Measurements from ENCODE around the gene GDI1. TPM values are rescaled to one million over a fixed set of nuclear protein-coding genes. Genes with fewer than 3 reads are reported as not detected.

Gene GDI1
- total and polyA plus RNA-seq, 9 of the 15 experiments (the other 6 are each of a cell fraction or from before 2014, with no cell fraction given): 0.97 to 82.6 (median 37.5) TPM

DNA sequence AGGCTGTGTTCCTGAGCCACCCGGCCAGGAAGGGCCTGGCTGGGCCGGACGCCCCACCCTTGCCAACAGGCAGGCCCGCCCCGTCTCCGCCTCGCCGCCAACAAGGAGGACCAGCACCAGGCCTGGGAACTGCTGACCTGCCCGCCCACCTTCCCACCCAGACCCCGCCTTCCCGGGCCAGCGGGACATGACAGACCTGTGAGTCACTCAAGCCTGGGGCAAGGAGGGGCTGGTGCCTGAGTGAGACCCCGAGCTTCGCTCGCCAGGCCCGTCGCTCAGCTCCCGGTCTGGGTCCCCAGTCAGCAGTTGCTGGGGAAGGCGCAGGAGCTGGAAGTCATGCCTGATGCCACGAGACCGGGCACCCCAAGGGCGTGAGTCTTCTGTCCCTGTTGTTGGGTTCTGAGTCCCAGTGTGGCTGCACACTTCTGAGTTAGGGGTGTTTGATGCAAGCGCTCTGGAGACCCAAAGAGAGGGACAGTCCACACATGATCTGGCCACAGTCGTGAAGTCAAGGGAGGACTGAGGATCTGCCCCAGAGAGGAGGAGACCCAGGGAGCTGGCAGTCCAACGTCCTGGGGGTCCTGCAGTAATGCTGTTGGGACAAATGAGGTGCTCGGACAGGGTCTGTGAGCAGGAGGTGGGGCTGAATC is 27.6 kb upstream of the GDI1 start, which contains the start of gene DNASE1L1 (continued):
- TF ChIP-seq GABPA (tag; conservative IDR thresholded peaks at IDR 0.05; ENCODE audit: low read depth) (peak; percentile 31; the same call in 1 of the 2 replicates), FOXA1 (IDR thresholded peaks at IDR 0.05; ENCODE audit: borderline replicate concordance) (no peak), RBM25 (IDR thresholded peaks at IDR 0.05; ENCODE audit: low read depth, low read length, severe bottlenecking) (no peak), NELFE (IDR thresholded peaks at IDR 0.05; ENCODE audit: insufficient read depth, insufficient read length) (no peak), SLC30A9 (CRISPR knock-in tag; IDR thresholded peaks at IDR 0.05) (no peak), ZNF830 (CRISPR knock-in tag; IDR thresholded peaks at IDR 0.05) (no peak), TCF7 (IDR thresholded peaks at IDR 0.05; ENCODE audit: borderline replicate concordance) (no peak), SNRNP70 (optimal IDR thresholded peaks at IDR 0.05; ENCODE audit: low read depth, low read length) (no peak), CREB1 (IDR thresholded peaks at IDR 0.05) (no peak), CREB1 (CRISPR knock-in tag; IDR thresholded peaks at IDR 0.05) (0 out of 2 replicates have a peak, but pooled peaks have one; percentile 51), KAT8 (IDR thresholded peaks at IDR 0.05; ENCODE audit: low read depth) (no peak), TGIF2 (CRISPR knock-in tag; IDR thresholded peaks at IDR 0.05) (no peak), ELF2 (CRISPR knock-in tag; IDR thresholded peaks at IDR 0.05) (no peak), SMARCE1 (IDR thresholded peaks at IDR 0.05) (peak; percentile 60; the same call in 1 of the 2 replicates), ZBTB7A (IDR thresholded peaks at IDR 0.05; ENCODE audit: borderline replicate concordance, control insufficient read depth, low read depth, low read length) (peak; percentile 98), ZNF311 (CRISPR knock-in tag; IDR thresholded peaks at IDR 0.05) (no peak), CBFB (CRISPR knock-in tag; IDR thresholded peaks at IDR 0.05) (no peak), KDM5B (IDR thresholded peaks at IDR 0.05; ENCODE audit: insufficient replicate concordance, low read depth, low read length) (no peak), ZSCAN29 (IDR thresholded peaks at IDR 0.05) (no peak)
- TF ChIP-seq, protein P1, sequence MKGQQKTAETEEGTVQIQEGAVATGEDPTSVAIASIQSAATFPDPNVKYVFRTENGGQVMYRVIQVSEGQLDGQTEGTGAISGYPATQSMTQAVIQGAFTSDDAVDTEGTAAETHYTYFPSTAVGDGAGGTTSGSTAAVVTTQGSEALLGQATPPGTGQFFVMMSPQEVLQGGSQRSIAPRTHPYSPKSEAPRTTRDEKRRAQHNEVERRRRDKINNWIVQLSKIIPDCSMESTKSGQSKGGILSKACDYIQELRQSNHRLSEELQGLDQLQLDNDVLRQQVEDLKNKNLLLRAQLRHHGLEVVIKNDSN (CRISPR knock-in tag; IDR thresholded peaks at IDR 0.05): no peak
- TF ChIP-seq, protein P2, sequence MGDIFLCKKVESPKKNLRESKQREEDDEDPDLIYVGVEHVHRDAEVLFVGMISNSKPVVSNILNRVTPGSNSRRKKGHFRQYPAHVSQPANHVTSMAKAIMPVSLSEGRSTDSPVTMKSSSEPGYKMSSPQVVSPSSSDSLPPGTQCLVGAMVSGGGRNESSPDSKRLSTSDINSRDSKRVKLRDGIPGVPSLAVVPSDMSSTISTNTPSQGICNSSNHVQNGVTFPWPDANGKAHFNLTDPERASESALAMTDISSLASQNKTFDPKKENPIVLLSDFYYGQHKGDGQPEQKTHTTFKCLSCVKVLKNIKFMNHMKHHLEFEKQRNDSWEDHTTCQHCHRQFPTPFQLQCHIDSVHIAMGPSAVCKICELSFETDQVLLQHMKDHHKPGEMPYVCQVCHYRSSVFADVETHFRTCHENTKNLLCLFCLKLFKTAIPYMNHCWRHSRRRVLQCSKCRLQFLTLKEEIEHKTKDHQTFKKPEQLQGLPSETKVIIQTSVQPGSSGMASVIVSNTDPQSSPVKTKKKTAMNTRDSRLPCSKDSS (IDR thresholded peaks at IDR 0.05; ENCODE audit: low read depth, partially characterized antibody): no peak
- TF ChIP-seq, protein P3, sequence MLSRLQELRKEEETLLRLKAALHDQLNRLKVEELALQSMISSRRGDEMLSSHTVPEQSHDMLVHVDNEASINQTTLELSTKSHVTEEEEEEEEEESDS (CRISPR knock-in tag; IDR thresholded peaks at IDR 0.05): no peak
- TF ChIP-seq, protein P4, sequence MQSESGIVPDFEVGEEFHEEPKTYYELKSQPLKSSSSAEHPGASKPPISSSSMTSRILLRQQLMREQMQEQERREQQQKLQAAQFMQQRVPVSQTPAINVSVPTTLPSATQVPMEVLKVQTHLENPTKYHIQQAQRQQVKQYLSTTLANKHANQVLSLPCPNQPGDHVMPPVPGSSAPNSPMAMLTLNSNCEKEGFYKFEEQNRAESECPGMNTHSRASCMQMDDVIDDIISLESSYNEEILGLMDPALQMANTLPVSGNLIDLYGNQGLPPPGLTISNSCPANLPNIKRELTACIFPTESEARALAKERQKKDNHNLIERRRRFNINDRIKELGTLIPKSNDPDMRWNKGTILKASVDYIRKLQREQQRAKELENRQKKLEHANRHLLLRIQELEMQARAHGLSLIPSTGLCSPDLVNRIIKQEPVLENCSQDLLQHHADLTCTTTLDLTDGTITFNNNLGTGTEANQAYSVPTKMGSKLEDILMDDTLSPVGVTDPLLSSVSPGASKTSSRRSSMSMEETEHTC (IDR thresholded peaks at IDR 0.05): no peak
- TF ChIP-seq, protein P5, sequence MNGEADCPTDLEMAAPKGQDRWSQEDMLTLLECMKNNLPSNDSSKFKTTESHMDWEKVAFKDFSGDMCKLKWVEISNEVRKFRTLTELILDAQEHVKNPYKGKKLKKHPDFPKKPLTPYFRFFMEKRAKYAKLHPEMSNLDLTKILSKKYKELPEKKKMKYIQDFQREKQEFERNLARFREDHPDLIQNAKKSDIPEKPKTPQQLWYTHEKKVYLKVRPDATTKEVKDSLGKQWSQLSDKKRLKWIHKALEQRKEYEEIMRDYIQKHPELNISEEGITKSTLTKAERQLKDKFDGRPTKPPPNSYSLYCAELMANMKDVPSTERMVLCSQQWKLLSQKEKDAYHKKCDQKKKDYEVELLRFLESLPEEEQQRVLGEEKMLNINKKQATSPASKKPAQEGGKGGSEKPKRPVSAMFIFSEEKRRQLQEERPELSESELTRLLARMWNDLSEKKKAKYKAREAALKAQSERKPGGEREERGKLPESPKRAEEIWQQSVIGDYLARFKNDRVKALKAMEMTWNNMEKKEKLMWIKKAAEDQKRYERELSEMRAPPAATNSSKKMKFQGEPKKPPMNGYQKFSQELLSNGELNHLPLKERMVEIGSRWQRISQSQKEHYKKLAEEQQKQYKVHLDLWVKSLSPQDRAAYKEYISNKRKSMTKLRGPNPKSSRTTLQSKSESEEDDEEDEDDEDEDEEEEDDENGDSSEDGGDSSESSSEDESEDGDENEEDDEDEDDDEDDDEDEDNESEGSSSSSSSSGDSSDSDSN (IDR thresholded peaks at IDR 0.05; ENCODE audit: borderline replicate concordance in 1 of 2, low read depth in 2 of 2, low read length in 2 of 2): no peak
